Medulla oblongata (tissue), 1 donor: ENCODE measurements around the gene AASDH.

Experiments used
- DNase-seq: peaks from one replicate; pipeline ENCODE4 v3.0.0-alpha.2; 2015; ENCODE audit errors: extremely low spot score

Gene AASDH

GRCh38 chr4:56387023-56388001, at the start of gene AASDH:
Gene AASDH, minus strand, starts transcription at chr4:56387491. Its CDS starts 3,192 bp downstream, at chr4:56384299.
- peak; percentile 94 for DNase-seq

- DNase-seq, result peak; percentile 98
These were observed 48.0 kb upstream of the AASDH start, which contains the start of gene PPAT for GRCh38 chr4:56435140-56435926. Gene PPAT, minus strand, starts transcription at chr4:56435615. Its CDS starts 138 bp downstream, at chr4:56435477.

DNA sequence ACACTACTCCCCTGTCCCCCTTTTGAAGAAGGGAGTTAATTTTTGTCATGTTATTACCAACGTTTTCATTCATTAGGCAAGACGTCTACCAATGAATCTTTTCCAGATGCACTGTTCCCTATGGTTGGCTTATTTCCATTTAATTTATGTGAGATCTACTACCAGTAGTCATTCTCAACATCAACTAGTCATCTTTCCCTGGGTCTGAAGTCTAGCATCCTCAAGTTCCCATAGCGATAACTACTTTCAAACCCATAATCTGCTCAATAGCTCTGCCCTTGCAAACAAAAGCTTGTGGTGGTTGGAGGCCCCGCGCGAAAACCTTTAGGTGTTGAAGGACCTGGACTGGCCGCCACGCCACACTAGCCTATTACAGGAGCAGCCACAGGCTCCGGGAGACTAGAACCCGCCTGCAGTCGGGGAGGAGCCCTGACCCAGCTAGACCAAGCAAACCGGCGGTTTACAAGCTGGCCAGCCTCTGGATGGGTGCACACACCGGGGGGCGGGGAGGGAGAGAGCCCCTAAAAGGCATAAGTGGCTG, 47.4 kb upstream of the AASDH start:
- DNase-seq, result no peak

GRCh38 chr4:56433280-56433679, 46.0 kb upstream of the AASDH start:
- no peak for DNase-seq

- no peak for DNase-seq
These were observed 42.9 kb upstream of the AASDH start for GRCh38 chr4:56430203-56430602.

- DNase-seq, result no peak
These were observed 39.9 kb upstream of the AASDH start for GRCh38 chr4:56427179-56427578.

DNA sequence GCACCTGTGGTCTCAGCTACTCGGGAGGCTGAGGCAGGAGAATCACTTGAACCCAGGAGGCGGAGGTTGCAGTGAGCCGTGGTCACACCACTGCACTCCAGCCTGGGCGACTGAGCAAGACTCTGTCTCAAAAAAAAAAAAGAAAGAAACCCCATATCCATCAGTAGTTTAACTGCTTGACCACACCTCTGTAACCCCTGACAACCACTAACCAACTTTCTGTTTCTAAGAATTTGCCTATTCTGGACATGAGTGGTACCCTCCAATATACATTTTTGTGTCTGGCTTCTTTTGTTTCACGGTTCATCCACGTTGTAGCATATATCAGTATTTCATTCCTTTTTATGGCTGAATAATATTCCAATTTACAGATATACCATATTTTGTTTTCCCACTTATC, 39.0 kb upstream of the AASDH start:
- DNase-seq, result no peak

- DNase-seq, result no peak
These were observed 38.2 kb upstream of the AASDH start for GRCh38 chr4:56425518-56425917.

GRCh38 chr4:56424697-56425514, 37.6 kb upstream of the AASDH start:
- peak; percentile 61 for DNase-seq

DNA sequence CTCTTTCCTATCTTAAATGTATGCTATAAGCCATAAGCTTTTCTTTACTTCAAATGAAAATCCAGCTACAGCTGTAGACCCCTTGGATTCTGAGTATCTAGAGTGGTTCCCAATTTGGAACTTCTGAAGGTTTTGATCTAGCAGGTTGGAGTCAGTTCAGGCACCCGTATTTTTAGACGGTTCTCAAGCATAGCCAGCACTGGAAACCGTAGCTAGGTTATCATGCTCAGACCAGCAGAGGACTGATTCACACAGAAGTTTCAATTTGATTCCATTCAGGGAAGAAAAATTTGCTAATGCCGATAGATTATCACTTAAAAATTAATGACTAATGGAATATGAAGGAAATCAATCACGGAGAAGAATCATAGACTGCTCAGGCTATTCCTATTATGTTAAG, 36.9 kb upstream of the AASDH start:
- no peak for DNase-seq

DNA sequence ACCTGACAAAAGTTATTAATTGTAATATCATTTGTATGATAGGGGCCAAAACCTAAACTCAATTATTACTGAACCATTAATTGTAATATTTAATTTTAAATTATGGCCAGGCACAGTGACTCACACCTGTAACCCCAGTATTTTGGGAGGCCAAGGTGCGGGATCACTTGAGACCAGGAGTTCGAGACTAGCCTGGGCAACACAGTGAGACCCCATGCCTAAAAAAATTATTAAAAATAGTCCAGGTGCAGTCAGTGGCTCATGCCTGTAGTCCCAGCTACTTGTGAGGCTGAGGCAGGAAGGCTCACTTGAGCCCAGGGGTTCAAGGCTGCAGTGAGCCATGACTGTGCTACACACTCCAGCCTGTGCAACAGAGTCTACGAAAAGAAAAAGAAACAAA, 30.1 kb upstream of the AASDH start:
- DNase-seq, result no peak

DNA sequence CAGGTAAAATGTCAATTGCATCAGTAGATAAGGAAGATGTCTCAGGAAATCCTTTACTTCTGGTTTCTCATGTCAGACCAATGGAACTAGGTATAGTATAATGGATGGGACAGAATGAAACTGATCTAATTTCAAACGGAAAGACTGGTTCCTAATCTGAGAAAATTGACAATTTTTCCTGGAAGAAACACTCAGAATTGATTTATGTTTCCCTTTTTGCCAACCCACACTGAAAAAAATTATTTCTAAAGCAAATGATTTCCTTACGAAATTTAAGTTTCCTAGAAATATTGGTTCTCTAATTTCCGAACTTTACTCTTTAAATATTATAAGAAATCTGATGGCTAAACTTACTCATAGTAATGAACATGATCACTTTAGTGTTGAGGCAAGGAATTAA, 29.1 kb upstream of the AASDH start:
- no peak for DNase-seq

GRCh38 chr4:56414135-56414670, 26.9 kb upstream of the AASDH start:
- DNase-seq, result no peak

DNA sequence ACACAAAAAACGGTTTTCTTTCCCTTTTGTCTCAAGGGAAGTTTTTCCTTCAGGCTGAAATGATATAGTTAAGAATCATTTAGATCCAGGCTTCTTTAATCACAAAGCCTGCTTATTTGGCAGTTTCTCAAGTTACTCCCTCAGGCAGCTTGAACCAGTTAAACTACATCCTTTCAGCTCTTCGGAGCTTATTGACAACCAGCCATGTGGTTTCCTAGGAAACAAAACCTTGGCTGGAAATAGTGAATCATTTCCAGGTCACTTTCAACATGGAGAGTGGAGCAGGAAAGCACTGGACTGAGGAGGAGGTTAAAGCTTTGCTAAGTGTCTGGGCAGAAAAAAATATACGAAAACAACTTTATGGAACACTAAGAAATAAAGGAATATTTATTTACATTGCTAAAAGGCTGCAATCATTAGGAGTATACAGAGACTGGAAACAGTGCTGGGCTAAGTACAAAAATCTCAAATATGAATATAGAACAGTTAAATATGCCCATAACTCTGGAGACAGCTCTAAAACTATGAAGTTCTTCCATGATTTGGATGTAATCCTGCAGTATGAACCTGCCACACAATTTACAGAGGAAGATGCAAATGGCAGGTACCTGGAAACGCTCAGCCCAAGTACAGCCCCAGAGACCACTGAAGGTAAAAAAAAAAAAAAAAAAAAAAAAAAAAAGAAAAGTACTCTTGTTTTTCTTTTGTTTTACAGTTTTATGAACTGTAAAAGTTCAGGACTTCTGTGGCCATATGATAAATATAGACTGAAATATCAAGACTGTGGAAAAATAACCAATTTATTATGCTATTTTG, 23.2 kb upstream of the AASDH start:
- DNase-seq, result peak; percentile 86

DNA sequence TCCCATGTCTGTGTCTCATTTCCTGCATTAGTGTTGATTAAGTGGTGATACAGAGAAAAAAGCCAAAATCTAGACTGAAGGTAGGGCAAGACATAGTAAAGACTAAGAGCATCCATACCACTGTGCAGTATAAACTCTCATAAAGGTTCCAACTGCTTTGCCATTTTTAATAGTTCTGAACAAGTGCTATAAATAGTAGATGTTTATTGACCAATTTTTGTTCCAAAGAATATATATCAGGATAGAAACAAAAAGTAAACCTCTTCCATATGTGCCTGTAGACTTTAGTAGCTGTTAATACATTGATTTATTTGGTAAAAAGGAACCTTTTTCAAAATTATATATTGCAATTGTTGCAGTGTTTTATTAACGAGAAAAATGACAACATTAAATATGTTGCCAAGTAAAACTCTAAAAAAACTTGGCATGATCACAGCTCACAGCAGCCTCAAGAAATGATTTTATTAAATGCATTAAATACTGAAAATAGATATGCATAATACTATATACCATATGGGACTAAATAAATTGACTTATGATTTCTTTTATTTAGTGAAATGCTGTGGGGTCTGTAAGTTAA, 22.3 kb upstream of the AASDH start:
- DNase-seq, result no peak

DNA sequence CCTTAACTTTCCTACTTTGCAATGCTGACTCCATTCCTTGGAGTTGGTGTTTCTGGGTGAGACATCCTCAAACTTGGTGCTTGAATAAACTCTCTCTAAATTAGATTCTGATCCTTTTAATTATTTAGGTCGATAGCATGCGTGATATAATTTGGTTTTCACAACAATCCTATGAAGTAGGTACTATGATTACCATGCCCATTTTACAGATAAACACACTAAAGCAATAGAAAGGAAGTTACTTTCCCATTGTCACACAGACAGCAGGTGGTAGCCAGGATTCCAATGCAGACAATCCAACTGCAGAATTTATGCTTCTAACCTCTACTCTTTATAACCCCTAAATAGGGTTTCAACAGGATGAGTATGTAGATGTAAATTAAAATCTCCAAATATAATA, 21.7 kb upstream of the AASDH start:
- no peak for DNase-seq

DNA sequence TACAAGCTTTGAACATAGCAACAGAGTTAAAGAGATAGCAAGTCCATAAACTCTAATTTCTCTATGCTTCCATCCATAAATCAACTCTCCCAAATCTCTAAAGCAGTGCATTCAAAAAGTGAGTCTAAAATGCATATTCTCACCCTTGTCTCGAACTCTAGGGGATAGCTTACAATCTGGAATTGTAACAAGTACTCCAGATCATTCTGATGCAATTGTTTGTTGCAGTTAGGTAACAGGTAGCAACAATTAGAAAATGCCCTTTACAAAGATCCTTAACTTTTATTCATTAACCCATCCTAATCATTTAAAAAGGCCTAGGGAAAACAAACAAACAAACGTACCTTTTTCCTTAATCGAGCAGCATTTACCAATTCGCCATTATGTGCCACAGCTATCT, 18.9 kb upstream of the AASDH start:
- DNase-seq, result no peak

- DNase-seq, result no peak
These were observed 17.7 kb upstream of the AASDH start for GRCh38 chr4:56405016-56405415.

DNA sequence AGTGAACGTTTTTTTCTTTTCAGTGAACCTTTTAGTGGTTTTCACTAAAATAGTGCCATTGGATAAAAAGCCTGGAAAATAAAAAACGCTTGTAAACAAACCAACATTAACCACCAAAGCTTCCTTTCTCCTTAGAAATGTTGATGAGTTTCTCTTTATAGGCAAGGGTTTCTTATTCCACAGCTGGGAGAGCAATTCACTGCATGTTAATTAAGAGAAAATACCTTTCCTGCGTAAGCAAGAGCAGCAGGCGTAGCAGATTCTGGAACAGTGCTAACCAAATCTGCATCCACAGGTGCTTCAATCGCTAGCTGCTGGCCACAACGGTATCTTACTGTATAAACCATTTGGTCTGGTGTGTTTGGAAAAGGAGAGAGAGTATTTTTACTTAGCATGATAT, 13.3 kb upstream of the AASDH start:
- DNase-seq, result no peak

GRCh38 chr4:56391270-56391669, 4.0 kb upstream of the AASDH start:
- no peak for DNase-seq
